H9 (cell line): ENCODE results near the gene GREB1L. TPM values are rescaled to one million over a fixed set of nuclear protein-coding genes. Genes with fewer than 3 reads are reported as not detected.

Experiments used
- DNase-seq: peaks from one replicate; pipeline ENCODE4 v3.0.0-alpha.2; 2017
- H2AFZ ChIP-seq: one replicate; pipeline ENCODE4 v1.6.1; 2013; ENCODE audit warnings: mild to moderate bottlenecking, low read length, control low read depth, moderate library complexity
- H2AK5ac ChIP-seq: 2 replicates; pipeline ENCODE4 v1.6.1; 2013; ENCODE audit warnings: low read length, control low read depth, mixed read lengths; ENCODE audit not compliant: insufficient read length
- H2BK120ac ChIP-seq: one replicate; pipeline ENCODE4 v1.6.1; 2013; ENCODE audit warnings: low read depth, mild to moderate bottlenecking, low read length, control low read depth, inconsistent platforms; ENCODE audit not compliant: poor library complexity, severe bottlenecking
- H2BK12ac ChIP-seq: 2 replicates; pipeline ENCODE4 v1.6.1; 2013; ENCODE audit warnings: low read length, control low read depth, mixed read lengths, low read depth; ENCODE audit not compliant: insufficient read length
- H2BK15ac ChIP-seq: 2 replicates; pipeline ENCODE4 v1.6.1; 2013; ENCODE audit warnings: low read depth, low read length, control low read depth
- H2BK20ac ChIP-seq: one replicate; pipeline ENCODE4 v1.6.1; 2013; ENCODE audit warnings: low read depth, mild to moderate bottlenecking, low read length, control low read depth, inconsistent platforms; ENCODE audit not compliant: poor library complexity, severe bottlenecking
- H2BK5ac ChIP-seq: 2 replicates; pipeline ENCODE4 v1.6.1; 2013; ENCODE audit warnings: low read length, control low read depth, mixed read lengths; ENCODE audit not compliant: insufficient read length
- H3K14ac ChIP-seq: 2 replicates; pipeline ENCODE4 v1.6.1; 2013; ENCODE audit warnings: low read length, control low read depth; ENCODE audit not compliant: insufficient read depth
- H3K18ac ChIP-seq: 2 replicates; pipeline ENCODE4 v1.6.1; 2013; ENCODE audit warnings: low read depth, mild to moderate bottlenecking, mixed read lengths, low read length, control low read depth; ENCODE audit not compliant: insufficient read length
- H3K23ac ChIP-seq: 2 replicates; pipeline ENCODE4 v1.6.1; 2013; ENCODE audit warnings: low read length, control low read depth, mixed read lengths, low read depth; ENCODE audit not compliant: insufficient read length
- H3K23me2 ChIP-seq: 2 replicates; pipeline ENCODE4 v1.6.1; 2013; ENCODE audit warnings: low read depth, mild to moderate bottlenecking, mixed read lengths, low read length, control low read depth; ENCODE audit not compliant: insufficient read length, poor library complexity, severe bottlenecking
- H3K27ac ChIP-seq: 2 replicates; pipeline ENCODE4 v1.5.1; 2013; ENCODE audit warnings: low read length, control low read depth, mixed read lengths, low read depth; ENCODE audit not compliant: insufficient read length
- H3K27me3 ChIP-seq: 2 replicates; pipeline ENCODE4 v1.6.1; 2013; ENCODE audit warnings: low read length, control low read depth, inconsistent platforms; ENCODE audit not compliant: insufficient read depth
- H3K4ac ChIP-seq: 2 replicates; pipeline ENCODE4 v1.6.1; 2013; ENCODE audit warnings: low read depth, mild to moderate bottlenecking, control low read depth, inconsistent platforms, low read length, moderate library complexity
- H3K4me1 ChIP-seq: 2 replicates; pipeline ENCODE4 v1.6.1; 2013; ENCODE audit warnings: low read length, control low read depth, inconsistent platforms; ENCODE audit not compliant: insufficient read depth
- H3K4me2 ChIP-seq: 2 replicates; pipeline ENCODE4 v1.6.1; 2013; ENCODE audit warnings: low read length, control low read depth, mixed read lengths; ENCODE audit not compliant: insufficient read length, insufficient read depth
- H3K56ac ChIP-seq: 2 replicates; pipeline ENCODE4 v1.6.1; 2013; ENCODE audit warnings: low read depth, mild to moderate bottlenecking, mixed read lengths, low read length, control low read depth; ENCODE audit not compliant: insufficient read length
- H3K79me1 ChIP-seq: 2 replicates; pipeline ENCODE4 v1.6.1; 2013; ENCODE audit warnings: low read depth, mild to moderate bottlenecking, moderate library complexity, low read length, control low read depth, inconsistent platforms; ENCODE audit not compliant: insufficient read depth, poor library complexity, severe bottlenecking
- H3K79me2 ChIP-seq: 2 replicates; pipeline ENCODE4 v1.6.1; 2013; ENCODE audit warnings: low read length, control low read depth, inconsistent platforms; ENCODE audit not compliant: insufficient read depth
- H3K9ac ChIP-seq: 2 replicates; pipeline ENCODE4 v1.6.1; 2013; ENCODE audit warnings: low read length, control low read depth, mixed read lengths; ENCODE audit not compliant: insufficient read length; ENCODE audit errors: extremely low read depth
- H3K9me3 ChIP-seq: one replicate; pipeline ENCODE4 v1.6.1; 2013; ENCODE audit warnings: low read depth, low read length, inconsistent platforms; ENCODE audit not compliant: control insufficient read depth
- H3T11ph ChIP-seq: one replicate; pipeline ENCODE4 v1.6.1; 2013; ENCODE audit warnings: mild to moderate bottlenecking, low read length, control low read depth, inconsistent platforms
- H4K20me1 ChIP-seq: one replicate; pipeline ENCODE4 v1.6.1; 2013; ENCODE audit not compliant: control insufficient read depth, insufficient read length, insufficient read depth
- H4K5ac ChIP-seq: 2 replicates; pipeline ENCODE4 v1.6.1; 2013; ENCODE audit warnings: low read depth, mild to moderate bottlenecking, mixed read lengths, low read length, control low read depth; ENCODE audit not compliant: insufficient read length
- H4K8ac ChIP-seq: replicated peaks from 2 replicates; pipeline ENCODE4 v1.6.1; 2013; ENCODE audit warnings: low read length, control low read depth, mixed read lengths, low read depth; ENCODE audit not compliant: insufficient read length
- H4K91ac ChIP-seq: 2 replicates; pipeline ENCODE4 v1.6.1; 2013; ENCODE audit warnings: low read depth, mild to moderate bottlenecking, moderate library complexity, mixed read lengths, low read length, control low read depth; ENCODE audit not compliant: insufficient read length
- H3K27ac Mint-ChIP-seq, 3 experiments: 2 replicates in 2 of 3; 3 replicates in 1 of 3; pipeline ENCODE4 v1.8.0; 2020 to 2021; ENCODE audit warnings: mixed read lengths in 3 of 3, mild to moderate bottlenecking in 1 of 3, moderate library complexity in 1 of 3
- H3K27me3 Mint-ChIP-seq: 2 replicates; pipeline ENCODE4 v1.8.0; 2021; ENCODE audit warnings: low read depth, mild to moderate bottlenecking, moderate library complexity, mixed read lengths
- H3K36me3 Mint-ChIP-seq, 3 experiments: 2 replicates in 2 of 3; 3 replicates in 1 of 3; pipeline ENCODE4 v1.8.0; 2020 to 2021; ENCODE audit warnings: low read depth in 3 of 3, mixed read lengths in 3 of 3; ENCODE audit not compliant: insufficient read depth in 1 of 3
- H3K4me1 Mint-ChIP-seq, 2 experiments: 2 replicates each; pipeline ENCODE4 v1.8.0; 2020; ENCODE audit warnings: mixed read lengths in 2 of 2
- H3K4me3 Mint-ChIP-seq, 2 experiments: 2 replicates in 1 of 2; 3 replicates in 1 of 2; pipeline ENCODE4 v1.8.0; 2020 to 2021; ENCODE audit warnings: mild to moderate bottlenecking in 2 of 2, mixed read lengths in 2 of 2, moderate library complexity in 1 of 2
- H3K9me3 Mint-ChIP-seq, 2 experiments: 2 replicates in 1 of 2; 3 replicates in 1 of 2; pipeline ENCODE4 v1.8.0; 2020; ENCODE audit warnings: mild to moderate bottlenecking in 2 of 2, mixed read lengths in 2 of 2, moderate library complexity in 1 of 2
- CTCF ChIP-seq: fragments of 200-600 bp; sonication (generic); conservative IDR thresholded peaks from 3 replicates; pipeline ENCODE4 v1.8.0; 2021; ENCODE audit warnings: antibody characterized with exemption, mild to moderate bottlenecking
- WGBS: extraction: QIAGEN DNeasy Blood & Tissue Kit; methylation state at CpG from one replicate; pipeline ENCODE4 v1.1.7; 2013; ENCODE audit warnings: missing lambda C conversion rate, low lambda C conversion rate, mixed read lengths; ENCODE audit not compliant: insufficient read length; ENCODE audit errors: extremely low coverage; 5-methylcytosine and 5-hydroxymethylcytosine counted together
- total RNA-seq: library from RNA; stranded (reverse); gene quantifications from 2 replicates; pipeline ENCODE4 v1.2.1, GENCODE V29; 2021

The GREB1L gene
- total RNA-seq, 1 experiment from 2014 or later = 2.7 TPM

- no peaks in the 10 kb centered on the region for H3K79me2 ChIP-seq
- no peak overlapping the region for H4K8ac ChIP-seq
- Mint-ChIP-seq H3K4me3 (no peak overlapping the region), H3K36me3 (no peaks in the 10 kb centered on the region; a peak in 1 of 7 replicates), H3K4me1 (no peaks in the 10 kb centered on the region), H3K27ac (no peak overlapping the region), H3K9me3 (no peaks in the 10 kb centered on the region; a peak in 1 of 5 replicates), H3K27me3 (peaks cover 62% of the 10 kb centered on the region)
- WGBS = no CpG with 5 or more reads among the region's 1 CpG
- DNase-seq = no peak
- no peak overlapping the region for H2BK15ac ChIP-seq
- no peak overlapping the region for H3K9ac ChIP-seq
- H3K79me1 ChIP-seq = no peaks in the 10 kb centered on the region
- no peaks in the 10 kb centered on the region for H3K4me1 ChIP-seq
- no peak for TF ChIP-seq CTCF
- H3K56ac ChIP-seq = no peak overlapping the region
- H3K18ac ChIP-seq = no peak overlapping the region
- no peak overlapping the region for H2BK20ac ChIP-seq
- H3K14ac ChIP-seq = no peak overlapping the region
- no peak overlapping the region for H4K91ac ChIP-seq
- H3K23me2 ChIP-seq = no peaks in the 10 kb centered on the region
- no peak overlapping the region for H2AK5ac ChIP-seq
- no peak overlapping the region for H2BK120ac ChIP-seq
- no peak overlapping the region for H4K5ac ChIP-seq
- H3K4ac ChIP-seq = no peak overlapping the region
- no peak overlapping the region for H2AFZ ChIP-seq
- no peak overlapping the region for H3K27ac ChIP-seq
- H2BK5ac ChIP-seq = no peak overlapping the region
- peaks cover 8% of the 10 kb centered on the region; the same call in 1 of the 2 replicates for H3K27me3 ChIP-seq
- H3K9me3 ChIP-seq = no peaks in the 10 kb centered on the region
- no peak overlapping the region for H2BK12ac ChIP-seq
- H3K4me2 ChIP-seq = no peak overlapping the region
- H4K20me1 ChIP-seq = no peaks in the 10 kb centered on the region
- H3K23ac ChIP-seq = no peak overlapping the region
- H3T11ph ChIP-seq = no peak overlapping the region
These were observed 162.4 kb downstream of the GREB1L start for GRCh38 chr18:21404426-21404825.
